ENCODE data around the gene CRB3. TPM values are rescaled to one million over a fixed set of nuclear protein-coding genes. Genes with fewer than 3 reads are reported as not detected.

The CRB3 gene
- total RNA-seq, 4 donors from 2014 or later, result 1.0 TPM; not detected in 3

- TF ChIP-seq CTCF (IDR thresholded peaks at IDR 0.05; ENCODE audit: low read depth), result no peak
Measured at GRCh38 chr19:6453951-6454565, 10.0 kb upstream of the CRB3 start.

GRCh38 chr19:6455924-6456323 is 8.1 kb upstream of the CRB3 start:
- TF ChIP-seq CTCF (IDR thresholded peaks at IDR 0.05; ENCODE audit: low read depth), result no peak

GRCh38 chr19:6457958-6458694 is 5.9 kb upstream of the CRB3 start:
- no peak for TF ChIP-seq CTCF (IDR thresholded peaks at IDR 0.05; ENCODE audit: low read depth)

GRCh38 chr19:6458695-6459261 is 5.3 kb upstream of the CRB3 start:
- no peak for TF ChIP-seq CTCF (IDR thresholded peaks at IDR 0.05; ENCODE audit: low read depth)

- TF ChIP-seq CTCF (IDR thresholded peaks at IDR 0.05; ENCODE audit: low read depth), result no peak
Measured at GRCh38 chr19:6459262-6460098, 4.6 kb upstream of the CRB3 start, which contains the start of gene SLC25A23. SLC25A23 (minus strand) TSS chr19:6459792; CDS start chr19:6459628, 164 bp downstream.

- TF ChIP-seq CTCF (IDR thresholded peaks at IDR 0.05; ENCODE audit: low read depth), result no peak
Measured at GRCh38 chr19:6460099-6460884, 3.8 kb upstream of the CRB3 start.

Measured in subcutaneous adipose tissue (tissue), 4 donors.